NOMO-1 treated with dmso at 0.1 percent for 144 hours (cell line): ENCODE results near the gene NBPF11.
"Not testable (repeated sequence)": the region's sequence is repeated elsewhere in the genome, so short reads cannot be mapped to it uniquely, and the experiment has no call there.

ENCODE experiments used
- DNase-seq: peaks from one replicate; lab custom pipeline; 2025; ENCODE audit not compliant: unreplicated experiment; lab: John Stamatoyannopoulos, UW

NBPF11 gene

DNA sequence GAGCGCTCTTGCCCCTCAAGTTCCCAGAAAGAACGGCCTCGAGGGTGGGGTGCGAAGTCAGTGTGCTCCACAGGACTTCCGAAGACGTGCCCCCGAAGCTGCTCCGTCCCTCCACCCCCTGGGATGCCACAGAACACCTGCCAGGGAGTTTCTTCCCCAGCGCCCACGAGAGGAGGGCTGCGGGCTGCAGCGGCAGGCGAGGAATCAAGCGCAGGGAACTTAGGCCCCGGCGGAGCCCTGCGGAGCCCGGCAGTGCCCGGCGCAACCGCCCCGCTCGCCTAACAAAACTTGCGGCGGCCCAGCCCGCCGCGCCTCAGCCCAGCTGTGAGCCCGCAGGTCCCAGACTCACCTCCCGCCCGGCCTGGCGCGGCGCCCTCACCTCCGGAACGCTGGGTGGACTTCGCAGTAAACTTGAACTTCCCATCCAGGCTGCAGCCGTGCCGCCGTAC is 686 bp downstream of the NBPF11 start:
- DNase-seq, result not testable (repeated sequence)

DNA sequence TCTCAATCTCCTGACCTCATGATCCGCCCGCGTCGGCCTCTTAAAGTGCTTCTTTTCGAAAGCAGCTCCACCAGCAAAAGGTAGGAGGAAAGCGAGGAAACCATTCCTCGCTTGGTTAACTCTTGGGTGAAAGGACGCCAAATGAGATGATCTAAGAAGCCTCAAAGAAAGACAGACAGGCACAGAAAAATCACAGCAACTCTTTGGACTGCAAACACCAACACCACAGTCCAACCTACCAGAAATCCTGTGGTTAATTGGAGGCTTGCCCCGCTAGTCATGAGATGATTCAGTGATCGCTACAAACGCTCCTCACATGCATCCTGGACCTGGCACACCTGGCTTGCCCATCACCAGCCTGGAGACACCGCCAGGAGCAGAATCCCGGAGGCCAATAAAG is 1.1 kb downstream of the NBPF11 start:
- not testable (repeated sequence) for DNase-seq

DNA sequence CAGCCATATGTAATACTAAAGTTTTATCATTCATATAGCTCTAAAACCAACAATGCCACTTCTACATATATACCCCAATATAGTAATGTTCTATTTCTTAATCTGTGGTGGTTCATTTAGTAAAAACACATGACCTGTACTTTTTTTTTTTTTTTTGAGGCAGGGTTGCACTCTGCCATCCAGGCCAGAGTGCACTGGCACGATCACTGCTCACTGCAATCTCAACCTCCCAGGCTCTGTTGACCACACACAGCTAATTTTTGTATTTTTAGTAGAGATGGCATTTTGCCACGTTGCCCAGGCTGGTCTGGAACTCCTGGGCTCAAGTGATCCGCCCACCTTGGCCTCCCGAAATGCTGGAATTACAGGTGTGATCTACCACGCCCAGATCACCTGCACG is 2.1 kb downstream of the NBPF11 start:
- not testable (repeated sequence) for DNase-seq

DNA sequence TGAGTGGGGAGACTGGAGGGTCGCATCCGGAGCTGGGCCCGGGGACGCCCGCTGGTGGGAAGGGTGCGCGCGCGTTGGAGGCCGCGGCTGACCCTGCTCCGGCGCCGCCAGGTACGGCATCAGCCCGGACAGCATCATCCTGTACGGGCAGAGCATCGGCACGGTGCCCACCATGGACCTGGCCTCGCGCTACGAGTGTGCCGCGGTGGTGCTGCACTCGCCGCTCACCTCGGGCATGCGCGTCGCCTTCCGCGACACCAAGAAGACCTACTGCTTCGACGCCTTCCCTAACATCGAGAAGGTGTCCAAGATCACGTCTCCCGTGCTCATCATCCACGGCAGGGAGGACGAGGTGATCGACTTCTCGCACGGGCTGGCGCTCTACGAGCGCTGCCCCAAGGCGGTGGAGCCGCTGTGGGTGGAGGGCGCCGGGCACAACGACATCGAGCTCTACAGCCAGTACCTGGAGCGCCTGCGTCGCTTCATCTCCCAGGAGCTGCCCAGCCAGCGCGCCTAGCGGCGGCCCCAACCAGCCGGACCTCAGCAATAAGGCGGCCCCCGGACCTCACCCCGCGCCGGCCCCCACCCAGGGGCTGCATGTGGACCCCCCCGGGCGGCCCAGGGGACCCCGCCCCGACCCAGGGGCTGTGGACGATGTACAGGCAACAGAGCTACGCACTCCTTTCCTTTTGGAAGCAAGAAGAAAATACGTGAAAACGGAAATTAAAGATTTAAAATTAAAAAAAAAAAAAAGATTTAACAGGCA is 2.8 kb downstream of the NBPF11 start:
- not testable (repeated sequence) for DNase-seq

DNA sequence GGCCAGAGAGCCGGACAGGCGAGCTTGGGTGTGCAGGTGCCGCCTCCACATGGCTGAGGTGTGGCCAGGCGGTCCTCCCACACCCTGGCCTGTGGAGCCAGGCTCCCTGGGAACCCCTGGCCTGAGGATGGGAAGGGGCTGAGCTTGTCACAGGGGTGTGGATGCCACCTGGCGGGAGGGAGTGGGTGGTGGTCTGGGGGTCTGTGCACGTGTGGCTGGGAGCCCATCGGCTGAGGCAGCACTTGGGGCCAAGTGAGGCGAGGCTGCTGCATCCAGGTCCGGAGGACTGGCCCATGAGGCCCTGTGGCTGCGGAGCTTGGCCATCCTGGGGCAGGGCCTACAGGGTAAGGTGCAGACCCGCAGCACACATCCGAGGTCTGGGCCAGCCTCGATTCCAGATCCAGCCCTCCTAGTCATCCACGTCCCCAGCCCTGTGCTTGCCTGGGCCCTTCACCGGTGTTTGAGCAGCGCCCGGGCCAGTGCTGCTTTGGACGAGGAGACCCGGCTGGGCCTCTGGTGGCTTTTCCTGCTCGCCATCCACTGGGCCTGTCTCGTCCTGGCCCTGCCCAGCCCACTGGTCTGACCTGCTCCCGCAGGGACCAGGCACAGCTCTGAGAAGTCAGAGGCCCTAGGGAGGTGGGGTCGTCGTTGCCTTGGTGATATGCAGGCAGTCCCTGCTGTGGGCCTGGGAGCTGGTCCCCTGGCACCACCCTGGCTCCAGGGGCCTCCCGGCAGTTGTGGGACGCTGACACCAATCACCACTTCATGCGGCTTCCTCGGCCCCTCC is 4.8 kb downstream of the NBPF11 start:
- not testable (repeated sequence) for DNase-seq

DNA sequence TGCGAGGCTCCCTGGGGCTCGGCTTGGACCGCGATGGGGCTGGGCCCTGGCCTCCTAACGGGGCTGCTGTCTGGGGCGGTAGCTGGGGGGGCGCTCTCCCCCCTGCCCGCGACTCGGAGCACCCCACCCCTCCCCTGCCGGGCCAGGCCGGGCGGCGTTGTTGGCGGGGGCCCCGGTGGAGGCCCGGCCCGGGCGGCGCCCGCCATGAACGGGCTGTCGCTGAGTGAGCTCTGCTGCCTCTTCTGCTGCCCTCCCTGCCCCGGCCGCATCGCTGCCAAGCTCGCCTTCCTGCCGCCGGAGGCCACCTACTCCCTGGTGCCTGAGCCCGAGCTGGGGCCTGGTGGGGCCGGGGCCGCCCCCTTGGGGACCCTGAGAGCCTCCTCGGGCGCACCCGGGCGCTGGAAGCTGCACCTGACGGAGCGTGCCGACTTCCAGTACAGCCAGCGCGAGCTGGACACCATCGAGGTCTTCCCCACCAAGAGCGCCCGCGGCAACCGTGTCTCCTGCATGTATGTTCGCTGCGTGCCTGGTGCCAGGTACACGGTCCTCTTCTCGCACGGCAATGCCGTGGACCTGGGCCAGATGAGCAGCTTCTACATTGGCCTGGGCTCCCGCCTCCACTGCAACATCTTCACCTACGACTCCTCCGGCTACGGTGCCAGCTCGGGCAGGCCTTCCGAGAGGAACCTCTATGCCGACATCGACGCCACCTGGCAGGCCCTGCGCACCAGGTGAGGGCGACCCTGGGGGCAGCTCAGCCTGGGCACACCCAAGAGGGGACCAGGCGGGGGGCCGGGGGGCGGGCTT is 5.7 kb downstream of the NBPF11 start:
- not testable (repeated sequence) for DNase-seq

DNA sequence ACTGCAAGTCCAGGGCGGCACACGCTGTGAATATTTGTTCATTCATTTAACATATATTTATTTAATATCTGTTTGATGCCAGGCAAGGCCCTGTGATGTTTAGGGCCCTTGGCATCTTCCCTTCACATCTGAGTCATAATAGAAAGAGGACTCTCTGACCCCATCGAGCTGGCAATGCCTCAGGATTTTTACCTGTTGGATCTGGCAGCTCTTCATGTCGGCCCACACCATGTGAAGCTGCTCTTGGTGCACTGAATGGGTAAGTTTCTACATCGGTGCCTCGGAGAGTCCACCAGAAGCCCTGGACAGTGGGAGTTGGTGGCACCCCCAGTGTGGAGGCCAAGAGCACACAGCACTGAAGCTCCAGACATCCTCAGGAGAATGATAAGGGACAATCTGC is 8.9 kb downstream of the NBPF11 start:
- DNase-seq, result not testable (repeated sequence)

DNA sequence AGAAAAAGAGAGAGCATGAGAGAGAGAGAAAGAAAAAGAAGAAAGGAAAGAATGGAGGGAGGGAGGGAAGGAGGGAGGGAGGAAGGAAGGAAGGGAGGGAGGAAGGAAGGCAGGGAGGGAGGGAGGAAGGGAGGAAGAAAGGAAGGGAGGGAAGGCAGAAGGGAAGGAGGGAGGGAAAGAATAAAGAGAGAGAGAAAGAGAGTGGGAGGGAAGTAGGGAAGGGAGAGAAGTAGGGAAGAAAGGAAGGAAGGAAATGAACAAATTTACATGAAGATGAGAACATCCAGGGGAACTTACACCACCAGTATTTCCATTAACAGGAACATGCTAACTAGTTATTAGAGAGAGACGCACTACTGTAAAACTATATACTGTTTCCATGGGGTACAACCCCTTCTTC is 10.1 kb downstream of the NBPF11 start:
- not testable (repeated sequence) for DNase-seq

DNA sequence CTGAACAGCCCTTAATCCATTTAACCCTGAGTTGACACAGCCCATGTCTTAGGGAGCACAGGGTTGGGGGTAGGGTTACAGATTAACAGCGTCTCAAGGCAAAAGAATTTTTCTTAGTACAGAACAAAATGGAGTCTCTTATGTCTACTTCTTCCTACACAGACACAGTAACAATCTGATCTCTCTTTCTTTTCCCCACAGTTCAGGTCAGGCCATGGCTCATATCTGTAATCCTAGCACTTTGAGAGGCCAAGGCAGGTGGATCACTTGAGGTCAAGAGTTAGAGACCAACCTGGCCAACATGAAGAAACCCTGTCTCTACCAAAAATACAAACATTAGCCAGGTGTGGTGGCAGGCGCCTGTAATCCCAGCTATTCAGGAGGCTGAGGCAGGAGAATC is 13.5 kb downstream of the NBPF11 start:
- DNase-seq, result not testable (repeated sequence)

DNA sequence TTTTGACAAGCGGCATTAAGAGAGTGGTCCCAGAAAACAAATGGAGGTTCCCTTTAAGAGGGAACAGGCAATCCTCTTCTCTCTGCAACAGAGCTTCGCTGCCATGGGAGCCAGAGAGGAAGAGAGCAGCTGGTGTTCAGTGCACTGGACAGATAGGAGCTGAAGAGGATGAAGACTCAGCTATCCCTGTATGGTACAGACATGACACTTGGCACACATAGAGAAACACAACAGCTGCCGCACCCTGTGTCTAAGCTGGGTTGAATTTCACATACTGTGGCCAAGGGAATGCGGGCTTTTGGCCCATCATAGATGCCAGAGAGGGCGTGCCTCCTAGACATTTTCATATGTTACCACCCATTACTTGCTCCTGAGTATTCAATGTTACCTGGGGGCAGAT is 29.7 kb downstream of the NBPF11 start:
- DNase-seq, result not testable (repeated sequence)

DNA sequence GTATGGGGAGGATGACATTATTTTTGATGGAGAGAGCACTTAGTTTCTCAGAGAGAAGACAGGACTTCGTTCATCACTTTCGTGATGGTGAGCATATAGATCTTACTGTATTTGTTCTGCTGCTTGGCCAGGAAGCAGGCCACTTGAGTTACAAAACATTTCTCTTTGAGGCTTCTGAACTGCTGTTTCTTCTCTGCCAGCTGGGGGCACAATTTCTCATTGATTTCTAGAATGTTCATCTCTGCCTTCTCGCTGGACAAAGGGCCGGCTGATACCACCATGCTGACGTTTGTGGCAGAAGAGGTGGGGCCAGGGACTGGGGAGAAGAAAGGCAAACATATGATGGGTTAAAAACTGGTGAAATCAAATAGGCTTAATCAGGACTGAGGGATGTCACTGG is 31.7 kb downstream of the NBPF11 start:
- DNase-seq, result not testable (repeated sequence)

DNA sequence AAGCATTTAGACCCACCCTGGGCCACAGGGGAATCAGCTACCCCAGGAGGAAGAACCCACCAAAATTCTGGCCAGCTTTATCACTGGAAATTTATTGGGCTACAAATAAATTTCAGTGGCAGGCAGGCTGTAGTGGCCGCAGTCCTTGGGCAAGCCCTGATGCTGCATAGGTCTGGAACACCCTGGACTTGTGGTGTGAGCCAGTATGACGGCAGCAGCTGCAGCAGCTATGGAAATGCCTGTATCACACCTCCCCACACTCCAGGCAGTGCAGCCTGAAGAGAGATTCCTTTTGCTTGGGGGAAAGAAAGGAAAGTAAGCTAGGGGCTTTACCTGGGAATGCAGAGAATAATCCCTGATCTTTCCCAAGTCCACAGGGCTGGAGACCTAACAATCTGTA is 56.3 kb downstream of the NBPF11 start:
- not testable (repeated sequence) for DNase-seq

DNA sequence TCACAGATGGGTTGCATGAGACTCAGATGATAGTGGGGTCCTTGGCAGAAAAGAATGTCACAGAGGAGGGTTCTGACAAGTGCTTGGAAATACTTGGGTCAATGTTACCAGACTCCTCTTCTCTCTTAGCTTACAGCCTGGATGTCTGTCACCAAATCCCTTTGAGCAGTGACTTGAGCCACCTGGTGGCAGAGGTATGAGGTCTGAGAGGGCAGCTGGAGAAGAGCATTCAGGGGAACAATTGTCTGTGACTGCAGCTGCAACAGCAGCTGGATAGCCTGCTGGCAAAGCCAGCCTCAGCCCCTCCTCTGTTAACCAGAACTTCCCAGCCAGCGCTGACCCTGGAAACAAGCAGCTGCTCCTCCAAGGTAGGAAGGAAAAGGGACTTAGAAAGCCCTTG is 65.9 kb downstream of the NBPF11 start:
- DNase-seq, result not testable (repeated sequence)

DNA sequence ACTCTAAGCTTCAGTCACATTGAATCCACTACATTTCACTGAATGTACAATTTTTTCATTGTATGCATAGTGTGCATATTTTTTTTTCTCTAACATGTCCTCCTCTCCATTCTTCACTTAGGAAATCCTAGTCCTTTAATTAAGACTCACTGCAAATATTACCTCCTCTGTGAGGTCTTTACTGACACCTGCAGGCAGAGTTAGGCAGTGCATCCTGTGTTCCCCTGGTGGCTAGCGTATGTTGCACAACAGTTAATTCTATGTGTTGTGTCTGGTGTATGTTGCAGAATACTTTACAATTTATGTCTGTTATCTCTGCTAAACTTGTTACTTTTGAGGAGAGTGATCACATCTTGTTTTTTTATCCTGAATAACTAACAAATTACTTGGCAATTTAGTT is 70.9 kb downstream of the NBPF11 start:
- not testable (repeated sequence) for DNase-seq

DNA sequence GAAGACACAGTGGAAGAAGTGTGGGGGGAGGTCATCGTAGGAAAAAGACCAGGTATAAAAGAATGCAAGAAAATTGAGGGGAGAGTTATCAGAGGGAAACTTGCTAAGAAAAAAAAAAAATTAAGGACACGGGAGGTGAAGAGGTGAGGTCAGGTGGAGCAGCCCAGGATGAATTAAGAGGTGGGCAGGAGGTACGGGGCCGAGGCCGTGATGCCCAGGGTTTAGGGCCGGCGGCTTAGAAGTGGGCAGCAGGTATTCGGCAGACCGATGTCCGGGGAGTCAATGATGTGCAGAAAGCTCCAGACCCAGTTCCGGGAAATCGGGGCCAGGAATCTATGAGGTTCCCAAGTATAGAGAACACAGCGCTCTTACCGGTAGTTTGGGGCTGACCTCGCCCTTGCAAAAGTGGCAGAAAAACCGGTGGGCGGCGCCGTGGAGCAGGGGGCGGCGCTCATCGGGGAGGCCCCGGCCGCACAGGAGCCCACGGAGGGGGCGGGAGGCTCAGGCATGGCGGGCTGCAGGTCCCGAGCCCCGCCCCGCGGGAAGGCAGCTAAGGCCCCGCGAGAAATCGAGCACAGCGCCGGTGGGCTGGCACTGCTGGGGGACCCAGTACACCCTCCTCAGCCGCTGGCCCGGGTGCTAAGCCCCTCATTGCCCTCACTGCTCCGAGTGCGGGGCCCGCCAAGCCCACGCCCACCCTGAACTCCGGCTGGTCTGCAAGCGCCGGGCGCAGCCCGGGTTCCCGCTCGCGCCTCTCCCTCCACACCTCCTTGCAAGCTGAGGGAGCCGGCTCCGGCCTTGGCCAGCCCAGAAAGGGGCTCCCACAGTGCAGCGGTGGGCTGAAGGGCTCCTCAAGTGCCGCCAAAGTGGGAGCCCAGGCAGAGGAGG is 73.2 kb downstream of the NBPF11 start:
- not testable (repeated sequence) for DNase-seq

DNA sequence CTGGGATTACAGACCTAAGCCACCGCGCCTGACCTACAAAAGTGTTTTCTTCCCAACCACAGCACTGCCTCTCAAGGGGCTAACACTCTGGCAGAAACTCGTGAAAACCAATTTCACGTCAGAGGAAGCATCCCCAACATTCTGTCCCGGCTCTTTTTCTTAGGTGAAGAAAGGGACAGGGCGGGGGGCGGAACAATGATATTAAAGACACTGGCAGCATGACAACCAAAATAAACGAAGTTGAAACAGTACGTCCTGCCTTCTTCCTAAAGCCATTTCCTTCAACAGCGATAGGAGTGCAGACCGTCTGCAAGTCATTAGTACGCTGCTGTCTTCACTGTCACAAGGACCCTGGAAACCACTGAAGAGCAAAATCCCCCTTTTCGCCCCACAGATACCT is 74.0 kb downstream of the NBPF11 start:
- not testable (repeated sequence) for DNase-seq

DNA sequence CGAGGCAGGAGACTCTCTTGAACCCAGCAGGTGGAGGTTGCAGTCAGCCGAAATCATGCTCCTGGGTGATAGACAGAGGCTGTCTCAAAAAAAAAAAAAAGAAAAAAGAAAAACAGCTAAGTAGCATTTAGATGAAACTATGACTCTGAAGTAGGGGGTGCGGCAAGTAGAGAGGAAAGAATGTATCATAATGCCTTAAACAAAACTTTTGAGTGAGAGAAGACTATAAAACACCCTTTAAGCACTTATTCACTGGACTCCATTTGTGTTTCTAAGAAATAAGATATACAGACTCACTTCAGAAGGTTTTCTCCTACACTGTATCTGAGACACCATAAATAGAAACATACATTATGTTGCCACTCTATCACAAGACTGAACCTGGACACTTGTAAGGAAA is 74.6 kb downstream of the NBPF11 start:
- DNase-seq, result not testable (repeated sequence)

DNA sequence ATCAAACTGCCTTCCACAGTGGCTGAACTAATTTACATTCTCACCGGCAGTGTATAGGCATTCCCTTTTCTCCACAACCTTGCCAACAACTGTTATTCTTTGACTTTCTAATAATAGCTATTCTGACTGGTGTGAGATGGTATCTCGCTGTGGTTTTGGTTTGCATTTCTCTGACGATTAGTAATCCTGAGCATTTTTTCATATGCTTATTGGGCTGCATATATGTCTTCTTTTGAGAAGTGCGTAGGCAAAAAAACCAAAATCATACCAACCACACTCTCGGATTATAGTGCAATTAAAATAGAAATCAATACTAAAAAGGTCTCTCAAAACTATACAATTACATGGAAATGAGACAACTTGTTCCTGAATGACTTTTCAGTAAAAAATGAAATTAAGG is 78.7 kb downstream of the NBPF11 start:
- DNase-seq, result not testable (repeated sequence)

DNA sequence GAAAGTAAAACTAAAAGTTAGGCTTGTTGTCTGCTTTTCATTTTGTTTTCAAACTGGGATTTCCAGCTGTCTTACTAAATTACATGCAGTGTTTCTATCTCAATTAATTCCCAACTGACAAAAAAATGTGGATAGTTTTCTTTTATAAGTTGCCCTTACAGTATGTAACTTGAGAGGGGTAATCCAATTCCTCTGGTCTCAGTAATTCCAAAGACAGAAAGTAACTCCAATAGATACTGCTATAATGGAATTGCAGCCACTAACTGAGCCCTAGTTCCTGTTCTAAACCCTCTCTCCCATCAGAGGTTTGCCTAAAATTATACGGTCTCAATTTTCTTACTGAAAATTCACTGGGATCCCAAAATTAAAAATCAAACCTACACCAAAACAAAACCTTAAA is 83.5 kb downstream of the NBPF11 start:
- not testable (repeated sequence) for DNase-seq

DNA sequence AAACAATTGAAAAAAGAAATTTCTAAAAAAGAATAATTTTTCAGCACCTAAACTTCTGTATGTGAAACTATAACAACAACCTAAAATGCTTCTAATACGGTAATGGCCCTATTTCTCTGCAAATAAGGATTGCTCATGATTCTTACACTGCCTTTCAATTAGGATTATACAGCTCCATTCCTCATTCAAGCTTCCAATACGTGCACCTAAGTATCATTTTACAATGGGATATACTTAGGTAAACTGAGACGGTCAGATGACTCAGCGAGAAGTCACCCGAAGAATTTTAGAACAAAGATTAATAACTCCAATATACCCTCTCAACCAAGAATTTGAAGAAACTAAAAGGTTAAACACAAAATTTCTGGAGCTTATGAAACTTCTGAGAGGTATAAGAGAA is 83.9 kb downstream of the NBPF11 start:
- not testable (repeated sequence) for DNase-seq
